HepG2 (cell line): Measurements from ENCODE around the gene ATR. TPM values are rescaled to one million over a fixed set of nuclear protein-coding genes. Genes with fewer than 3 reads are reported as not detected.

Source experiments
- ATAC-seq: fragments of 200-7000 bp; cut with Tn5 transposase; 3 replicates; pipeline ENCODE4 v1.9.1; 2020; ENCODE audit warnings: mild to moderate bottlenecking, moderate library complexity
- BruUV-seq: library from RNA; stranded (reverse); fragments of 400-500 nt; replicated peaks from 2 replicates; lab custom pipeline; 2021; lab: Mats Ljungman, UMichigan
- CTCF ChIA-PET: fragments of 300-600 bp; formaldehyde crosslinking; extraction: SDS; loops from one replicate; lab custom pipeline; 2021; ENCODE audit warnings: low total read pairs, inconsistent platforms, low intra/inter-chr PET ratio; lab: Yijun Ruan, JAX
- POLR2A ChIA-PET: fragments of 350-600 bp; sonication (Branson Sonifier 250); formaldehyde crosslinking; loops from one replicate; lab custom pipeline; 2020; ENCODE audit warnings: antibody characterized with exemption, inconsistent platforms; lab: Yijun Ruan, JAX
- DNase-seq: peaks from one replicate; pipeline ENCODE4 v3.0.0-alpha.2; 2015; ENCODE audit warnings: low spot score
- FAIRE-seq: peaks from 3 replicates; lab custom pipeline; 2011; peaks lifted over from hg19 to GRCh38; lab: Jason Lieb, UNC
- H2AFZ ChIP-seq: one replicate; pipeline ENCODE4 v1.6.1; 2011; ENCODE audit warnings: low read length, inconsistent platforms
- H3K27ac ChIP-seq: fragments of 300-600 bp; 3 replicates; pipeline ENCODE4 v1.8.0; 2011; ENCODE audit warnings: mixed run types, mild to moderate bottlenecking, mixed read lengths, low read length, inconsistent platforms; ENCODE audit not compliant: insufficient read depth; ENCODE audit errors: extremely low read length
- H3K27me3 ChIP-seq, 2 experiments: fragments of 200-600 bp in 1 of 2; 2 replicates in 1 of 2; 3 replicates in 1 of 2; pipeline versions ENCODE4 v1.6.0 to v1.8.0; 2011; ENCODE audit warnings: low read length in 2 of 2, mild to moderate bottlenecking in 2 of 2, moderate library complexity in 2 of 2, inconsistent platforms in 1 of 2; ENCODE audit not compliant: insufficient read depth in 2 of 2, control insufficient read depth in 1 of 2
- H3K36me3 ChIP-seq, 2 experiments: fragments of 200-600 bp in 1 of 2; replicated peaks in 1 of 2; 2 replicates in 1 of 2; 3 replicates in 1 of 2; pipeline versions ENCODE4 v1.5.1 to v1.8.0; 2011; ENCODE audit warnings: low read length in 2 of 2, inconsistent platforms in 1 of 2; ENCODE audit not compliant: insufficient read depth in 2 of 2, control insufficient read depth in 1 of 2
- H3K4me1 ChIP-seq: 2 replicates; pipeline ENCODE4 v1.5.1; 2012; ENCODE audit warnings: low read length, inconsistent platforms; ENCODE audit not compliant: insufficient read depth
- H3K4me2 ChIP-seq: 2 replicates; pipeline ENCODE4 v1.6.0; 2011; ENCODE audit warnings: low read depth, low read length, inconsistent platforms
- H3K4me3 ChIP-seq, 3 experiments: fragments of 200-600 bp in 1 of 3; sonication (generic), shearing (Covaris generic) in 1 of 3; replicated peaks in 1 of 3; 2 replicates each; pipeline ENCODE4 v1.5.1; 2011 to 2016; ENCODE audit warnings: low read length in 3 of 3, inconsistent platforms in 2 of 3, low read depth in 2 of 3, mild to moderate bottlenecking in 2 of 3, control low read depth in 1 of 3, mixed read lengths in 1 of 3; ENCODE audit not compliant: insufficient read depth in 1 of 3
- H3K79me2 ChIP-seq: one replicate; pipeline ENCODE4 v1.6.1; 2011; ENCODE audit warnings: low read length, inconsistent platforms; ENCODE audit not compliant: insufficient read depth
- H3K9ac ChIP-seq: 2 replicates; pipeline ENCODE4 v1.6.0; 2011; ENCODE audit warnings: mild to moderate bottlenecking, low read depth, low read length, inconsistent platforms; ENCODE audit not compliant: insufficient read depth
- H3K9me3 ChIP-seq: 2 replicates; pipeline ENCODE4 v1.5.1; 2012; ENCODE audit warnings: mild to moderate bottlenecking, low read length
- H4K20me1 ChIP-seq: 2 replicates; pipeline ENCODE4 v1.6.0; 2011; ENCODE audit warnings: inconsistent platforms, mild to moderate bottlenecking, low read length, moderate library complexity; ENCODE audit not compliant: insufficient read depth
- ADNP ChIP-seq: sonication (generic); formaldehyde crosslinking; IDR thresholded peaks from 2 replicates; pipeline ENCODE4 v1.4.0; 2020; ENCODE audit warnings: missing genetic modification reagents
- CEBPB ChIP-seq: IDR thresholded peaks from 2 replicates; pipeline ENCODE4 v1.6.1; 2011; ENCODE audit warnings: low read depth, low read length, improper control_type of control experiment, borderline replicate concordance
- ZNF713 ChIP-seq: sonication (generic); formaldehyde crosslinking; IDR thresholded peaks from 2 replicates; pipeline ENCODE4 v1.4.0; 2020; ENCODE audit warnings: mild to moderate bottlenecking, missing genetic modification reagents
- WGBS: methylation state at CpG from one replicate; pipeline ENCODE4 v1.1.6; 2017; ENCODE audit warnings: low lambda C conversion rate; 5-methylcytosine and 5-hydroxymethylcytosine counted together
- in situ Hi-C: cut with HindIII; loops from 2 replicates; pipeline ENCODE4 v1.10.0; 2017; ENCODE audit warnings: low pct_unique_long_range_greater_than_20kb; ENCODE audit not compliant: extremely low pct_ligation_motif_present
- intact Hi-C: fragments of 100-400 bp; cut with micrococcal nuclease; formaldehyde crosslinking; loops from one replicate; pipeline ENCODE4 v1.10.0; 2022; ENCODE audit not compliant: unreplicated experiment
- polyA plus RNA-seq, 8 experiments: library from polyadenylated mRNA; depleted of rRNA in 3 of 8; stranded (reverse) in 7 of 8; unstranded in 1 of 8; fragments of >200 nt; fragmentation: Illumina TruSeq in 4 of 8; extraction: Trizol in 4 of 8; gene quantifications; 2 replicates each; pipeline versions ENCODE4 v1.2.1 to v1.2.3, GENCODE V29; 2011 to 2016; ENCODE audit warnings: low read depth in 4 of 8, missing spikeins in 1 of 8, mixed read lengths in 1 of 8; ENCODE audit not compliant: insufficient read depth in 1 of 8
- total RNA-seq, 5 experiments: library from RNA; depleted of rRNA; stranded (reverse); fragments of >200 nt; fragmentation: Illumina TruSeq; extraction: Trizol; gene quantifications; 2 replicates each; pipeline ENCODE4 v1.2.3, GENCODE V29; 2016; ENCODE audit warnings: low read depth in 1 of 5
- TF ChIP-seq, protein P1 (sequence below): sonication (generic); formaldehyde crosslinking; IDR thresholded peaks from 2 replicates; pipeline ENCODE4 v1.8.0; 2022; ENCODE audit warnings: mild to moderate bottlenecking, missing genetic modification reagents

ATR gene
- total and polyA plus RNA-seq, 2 of the 13 experiments (the other 11 are each of a cell fraction or from before 2014, with no cell fraction given): 6.6 to 17.0 TPM

- Histone ChIP-seq H4K20me1 (no peaks in the 10 kb centered on the region), H3K4me2 (no peak overlapping the region), H3K4me3 (no peak overlapping the region)
- peak; percentile 49 for TF ChIP-seq CEBPB
- TF ChIP-seq ADNP (CRISPR knock-in tag): no peak
- TF ChIP-seq, all 625 proteins: peak for 1
- intact Hi-C loops (no loop called here), in situ Hi-C loops (no loop called here)
- POLR2A ChIA-PET: no interaction called here
- FAIRE-seq (no peak), ATAC-seq (no peak), DNase-seq (no peak)
- Histone ChIP-seq H3K4me1 (no peaks in the 10 kb centered on the region), H3K27ac (no peak overlapping the region), H3K9ac (no peak overlapping the region), H3K9me3 (no peaks in the 10 kb centered on the region), H3K36me3 (no peaks in the 10 kb centered on the region), H3K27me3 (no peaks in the 10 kb centered on the region), H3K79me2 (no peaks in the 10 kb centered on the region), H2AFZ (no peak overlapping the region)
- 98% methylated on average over 3 of the region's 3 CpGs for WGBS
- BruUV-seq: no TSS peak
- CTCF ChIA-PET: no interaction called here
Observed at GRCh38 chr3:142467768-142468167, 110.8 kb downstream of the ATR start.

DNA sequence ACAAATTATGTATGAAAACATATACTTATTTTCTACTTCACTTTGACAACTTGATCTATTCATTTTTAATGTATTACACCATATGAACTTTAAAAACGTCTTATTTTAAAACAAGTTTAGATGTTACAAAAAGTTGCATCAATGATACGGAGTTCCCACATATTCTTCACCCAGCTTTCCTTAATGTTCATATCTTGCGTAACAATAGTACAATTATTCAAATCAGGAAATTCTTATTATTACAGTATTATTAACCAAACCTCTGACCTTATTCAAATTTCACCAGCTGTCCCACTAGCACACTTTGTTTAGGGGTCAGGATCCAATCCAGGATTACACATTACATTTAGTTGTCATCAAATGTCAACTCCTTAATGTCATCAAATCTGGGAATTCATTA is 117.8 kb downstream of the ATR start:
- in situ Hi-C loops (no loop called here), intact Hi-C loops (no loop called here)
- Histone ChIP-seq H3K4me3 (no peak overlapping the region), H3K4me2 (no peak overlapping the region), H3K27me3 (no peaks in the 10 kb centered on the region), H3K36me3 (no peaks in the 10 kb centered on the region), H3K79me2 (no peaks in the 10 kb centered on the region), H3K27ac (no peak overlapping the region), H3K9me3 (no peaks in the 10 kb centered on the region), H3K9ac (no peak overlapping the region), H2AFZ (no peak overlapping the region), H3K4me1 (no peaks in the 10 kb centered on the region), H4K20me1 (no peaks in the 10 kb centered on the region)
- no peak for ATAC-seq
- 92% methylated on average over 3 of the region's 3 CpGs for WGBS
- no peak for FAIRE-seq
- CTCF ChIA-PET: no interaction called here
- DNase-seq: no peak
- TF ChIP-seq, protein P1, sequence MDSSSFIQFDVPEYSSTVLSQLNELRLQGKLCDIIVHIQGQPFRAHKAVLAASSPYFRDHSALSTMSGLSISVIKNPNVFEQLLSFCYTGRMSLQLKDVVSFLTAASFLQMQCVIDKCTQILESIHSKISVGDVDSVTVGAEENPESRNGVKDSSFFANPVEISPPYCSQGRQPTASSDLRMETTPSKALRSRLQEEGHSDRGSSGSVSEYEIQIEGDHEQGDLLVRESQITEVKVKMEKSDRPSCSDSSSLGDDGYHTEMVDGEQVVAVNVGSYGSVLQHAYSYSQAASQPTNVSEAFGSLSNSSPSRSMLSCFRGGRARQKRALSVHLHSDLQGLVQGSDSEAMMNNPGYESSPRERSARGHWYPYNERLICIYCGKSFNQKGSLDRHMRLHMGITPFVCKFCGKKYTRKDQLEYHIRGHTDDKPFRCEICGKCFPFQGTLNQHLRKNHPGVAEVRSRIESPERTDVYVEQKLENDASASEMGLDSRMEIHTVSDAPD (CRISPR knock-in tag): no peak
- TF ChIP-seq ZNF713 (CRISPR knock-in tag): no peak
- TF ChIP-seq CEBPB: peak; percentile 50; the same call in 1 of the 2 replicates
- BruUV-seq: no TSS peak
- POLR2A ChIA-PET: no interaction called here
